Measurements from ENCODE around the gene SEMA4D. TPM values are rescaled to one million over a fixed set of nuclear protein-coding genes. Genes with fewer than 3 reads are reported as not detected.

SEMA4D gene
- total RNA-seq, 1 donor from 2014 or later: 12.3 TPM

DNA sequence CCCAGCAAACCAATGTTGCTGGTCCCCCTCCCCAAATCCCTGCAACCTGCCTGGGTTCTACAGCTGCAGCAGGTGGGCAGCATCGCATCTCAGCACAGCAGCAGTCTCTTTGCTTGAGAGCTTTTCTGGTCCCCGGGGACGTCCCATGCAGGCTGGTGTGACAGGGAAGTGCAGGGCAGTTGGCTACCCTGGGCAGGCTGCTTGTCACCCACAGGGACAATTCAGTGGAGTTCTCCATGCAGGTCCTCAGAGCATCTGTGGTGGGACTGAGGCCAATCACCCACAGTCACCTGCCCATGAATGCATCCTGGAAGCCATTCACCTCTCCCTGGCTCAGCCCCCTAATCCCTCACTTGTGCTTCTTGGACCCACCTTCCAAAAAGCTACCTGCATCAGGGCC is 43.9 kb upstream of the SEMA4D start:
- TF ChIP-seq, protein P1, sequence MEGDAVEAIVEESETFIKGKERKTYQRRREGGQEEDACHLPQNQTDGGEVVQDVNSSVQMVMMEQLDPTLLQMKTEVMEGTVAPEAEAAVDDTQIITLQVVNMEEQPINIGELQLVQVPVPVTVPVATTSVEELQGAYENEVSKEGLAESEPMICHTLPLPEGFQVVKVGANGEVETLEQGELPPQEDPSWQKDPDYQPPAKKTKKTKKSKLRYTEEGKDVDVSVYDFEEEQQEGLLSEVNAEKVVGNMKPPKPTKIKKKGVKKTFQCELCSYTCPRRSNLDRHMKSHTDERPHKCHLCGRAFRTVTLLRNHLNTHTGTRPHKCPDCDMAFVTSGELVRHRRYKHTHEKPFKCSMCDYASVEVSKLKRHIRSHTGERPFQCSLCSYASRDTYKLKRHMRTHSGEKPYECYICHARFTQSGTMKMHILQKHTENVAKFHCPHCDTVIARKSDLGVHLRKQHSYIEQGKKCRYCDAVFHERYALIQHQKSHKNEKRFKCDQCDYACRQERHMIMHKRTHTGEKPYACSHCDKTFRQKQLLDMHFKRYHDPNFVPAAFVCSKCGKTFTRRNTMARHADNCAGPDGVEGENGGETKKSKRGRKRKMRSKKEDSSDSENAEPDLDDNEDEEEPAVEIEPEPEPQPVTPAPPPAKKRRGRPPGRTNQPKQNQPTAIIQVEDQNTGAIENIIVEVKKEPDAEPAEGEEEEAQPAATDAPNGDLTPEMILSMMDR (conservative IDR thresholded peaks at IDR 0.05; ENCODE audit: low read depth, low read length): no peak
- no peak overlapping the region for H3K4me3 ChIP-seq (ENCODE audit: low read depth, low read length)
- no peak for DNase-seq (ENCODE audit: low read depth)

DNA sequence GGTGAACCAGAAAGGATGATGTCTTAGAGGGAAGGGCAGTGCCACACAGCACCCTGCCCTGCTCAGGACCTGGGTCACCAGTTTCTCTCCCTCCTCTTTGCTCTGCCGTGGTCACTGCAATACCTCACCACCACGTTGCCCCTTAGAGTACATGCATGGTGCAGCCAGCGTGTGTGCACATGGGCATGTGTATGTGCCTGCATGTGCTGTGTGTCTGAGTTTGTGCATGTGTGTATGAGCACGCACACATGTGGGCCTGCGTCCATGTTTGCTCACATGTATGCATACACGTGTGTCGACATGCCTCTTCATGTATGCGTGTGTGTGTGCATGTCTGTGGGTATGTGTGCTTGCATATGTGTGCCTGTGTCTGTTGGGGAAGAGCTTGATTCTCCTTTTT is 41.5 kb upstream of the SEMA4D start:
- DNase-seq (ENCODE audit: low read depth): no peak
- TF ChIP-seq, protein P1 (conservative IDR thresholded peaks at IDR 0.05; ENCODE audit: low read depth, low read length): no peak
- H3K4me3 ChIP-seq (ENCODE audit: low read depth, low read length): no peak overlapping the region

DNA sequence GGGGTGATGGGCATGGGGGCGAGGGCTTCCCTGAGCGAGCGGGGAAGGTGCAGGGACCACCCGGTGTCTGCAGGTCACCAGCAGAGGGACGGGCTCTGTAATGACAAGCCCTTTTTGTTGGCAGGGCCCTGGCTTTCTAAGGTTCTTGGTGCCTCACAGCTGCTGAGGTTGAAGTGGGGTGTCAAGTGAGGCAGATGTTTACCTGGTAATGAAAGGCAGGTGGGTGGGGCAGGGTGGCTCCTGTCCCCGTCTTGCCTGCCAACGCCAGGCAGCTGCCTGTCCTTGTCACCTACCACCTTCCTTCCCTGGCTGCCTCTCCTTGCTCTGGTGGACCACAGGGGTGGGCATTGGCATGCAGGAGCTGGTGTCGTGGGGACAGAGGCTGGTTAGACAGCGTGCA is 41.0 kb upstream of the SEMA4D start:
- TF ChIP-seq, protein P1 (conservative IDR thresholded peaks at IDR 0.05; ENCODE audit: low read depth, low read length): no peak

DNA sequence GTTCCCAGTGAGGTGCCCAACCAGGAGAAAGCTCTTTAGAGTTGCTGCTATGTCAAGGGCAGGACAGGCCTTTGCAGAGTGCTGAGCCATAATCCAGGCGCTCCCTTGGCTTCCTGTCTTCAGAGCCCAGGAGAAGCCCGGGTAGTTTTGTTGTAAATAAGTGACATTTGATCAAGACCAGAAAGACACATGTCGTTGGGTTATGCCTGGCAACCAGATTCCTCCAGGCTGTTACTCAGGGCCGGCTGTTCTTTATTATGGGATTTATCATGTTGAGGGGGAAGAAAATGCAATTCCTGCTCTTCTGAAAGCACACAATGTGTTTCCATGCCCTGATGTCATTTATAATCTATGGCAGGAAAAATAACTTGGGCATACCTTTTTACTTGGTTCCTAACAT is 39.3 kb upstream of the SEMA4D start:
- no peak for DNase-seq (ENCODE audit: low read depth)
- TF ChIP-seq, protein P1 (conservative IDR thresholded peaks at IDR 0.05; ENCODE audit: low read depth, low read length): no peak
- no peak overlapping the region for H3K4me3 ChIP-seq (ENCODE audit: low read depth, low read length)

More for the DNA sequence above, 41.0 kb upstream of the SEMA4D start:
- H3K4me3 ChIP-seq (ENCODE audit: low read depth, low read length): no peak overlapping the region
- DNase-seq (ENCODE audit: low read depth): no peak

DNA sequence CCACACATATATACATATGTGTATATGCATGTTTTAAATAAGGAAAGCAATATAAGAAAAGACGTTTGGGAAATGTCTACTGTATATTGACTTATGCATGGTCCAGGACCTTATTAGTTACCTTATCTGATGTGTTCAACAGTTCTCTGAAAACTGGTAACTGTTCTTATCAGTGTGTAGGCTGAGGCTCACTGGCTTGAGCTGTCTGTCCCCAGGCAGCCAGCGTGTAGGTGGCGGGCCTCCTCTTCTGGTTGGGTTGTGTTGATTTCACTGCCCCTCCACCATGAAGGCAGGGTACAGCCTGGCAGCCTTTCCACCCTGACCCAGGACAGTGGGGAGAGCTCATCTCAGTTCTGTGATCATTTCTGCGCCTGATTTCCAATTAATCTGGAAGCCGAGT is 38.7 kb upstream of the SEMA4D start:
- TF ChIP-seq, protein P1 (conservative IDR thresholded peaks at IDR 0.05; ENCODE audit: low read depth, low read length): no peak
- no peak for DNase-seq (ENCODE audit: low read depth)
- H3K4me3 ChIP-seq (ENCODE audit: low read depth, low read length): no peak overlapping the region

DNA sequence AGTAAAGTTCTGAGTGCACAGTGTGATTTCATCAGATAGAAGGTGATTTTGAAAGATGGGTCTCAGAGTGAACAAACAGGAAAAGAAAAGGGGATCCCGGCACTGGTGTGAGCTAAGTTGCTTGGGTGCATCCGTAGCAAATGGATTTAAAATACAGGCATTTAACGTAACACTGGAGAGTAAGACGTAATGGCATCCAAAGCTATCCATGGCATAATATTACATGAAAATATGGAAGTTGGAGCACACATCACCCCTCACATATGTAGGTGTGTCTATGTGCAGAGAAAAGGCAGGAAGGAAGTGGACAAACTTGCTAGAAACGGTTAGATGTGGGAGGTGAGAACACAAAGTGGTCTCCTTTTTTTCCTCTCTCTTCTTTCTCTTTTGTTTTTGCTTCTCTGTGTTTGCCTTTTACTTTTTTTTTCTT is 38.2 kb upstream of the SEMA4D start:
- TF ChIP-seq, protein P1 (conservative IDR thresholded peaks at IDR 0.05; ENCODE audit: low read depth, low read length): no peak
- no peak overlapping the region for H3K4me3 ChIP-seq (ENCODE audit: low read depth, low read length)
- DNase-seq (ENCODE audit: low read depth): no peak

DNA sequence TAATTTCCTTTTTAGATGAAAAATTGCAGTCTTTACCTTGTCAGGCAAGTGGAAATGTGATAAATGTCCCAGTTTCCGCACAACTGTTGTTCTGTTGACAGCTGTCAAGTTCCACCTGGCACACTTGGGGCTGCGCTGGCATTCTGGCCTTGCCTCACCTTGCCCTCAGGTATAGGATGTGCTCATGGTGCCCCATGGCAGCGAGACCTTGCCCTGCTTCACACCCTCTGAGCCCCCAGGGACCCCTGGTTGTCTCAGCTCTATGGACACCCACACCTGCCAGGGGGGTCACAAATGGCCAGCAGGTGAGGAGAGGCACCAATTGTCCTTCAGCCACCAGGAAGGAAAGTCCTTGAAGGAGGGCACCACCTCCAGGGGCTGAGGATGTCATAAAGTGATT is 37.5 kb upstream of the SEMA4D start:
- TF ChIP-seq, protein P1 (conservative IDR thresholded peaks at IDR 0.05; ENCODE audit: low read depth, low read length): no peak
- DNase-seq (ENCODE audit: low read depth): no peak
- H3K4me3 ChIP-seq (ENCODE audit: low read depth, low read length): no peak overlapping the region

Data from epithelial cell of proximal tubule (primary cell).